Measurements from ENCODE around the gene CDH26.

DNA sequence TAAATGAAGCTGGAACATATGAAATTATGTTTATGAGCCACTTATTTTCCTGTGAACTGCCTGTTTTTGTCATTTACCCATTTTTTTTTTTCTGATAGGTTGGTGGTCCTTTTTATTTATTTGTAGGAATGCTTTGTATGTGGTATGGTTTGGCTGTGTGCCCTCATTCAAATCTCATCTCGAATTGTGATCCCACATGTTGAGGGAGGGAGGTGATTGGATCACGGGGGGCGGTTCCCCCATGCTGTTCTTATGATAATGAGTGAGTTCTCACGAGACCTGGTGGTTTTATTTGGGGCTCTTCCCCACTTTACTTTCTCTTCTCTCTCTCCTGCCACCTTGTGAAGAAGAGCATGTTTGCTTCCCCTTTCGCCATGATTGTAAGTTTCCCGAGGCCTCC is 77.3 kb downstream of the CDH26 start:
- TF ChIP-seq, protein P1, sequence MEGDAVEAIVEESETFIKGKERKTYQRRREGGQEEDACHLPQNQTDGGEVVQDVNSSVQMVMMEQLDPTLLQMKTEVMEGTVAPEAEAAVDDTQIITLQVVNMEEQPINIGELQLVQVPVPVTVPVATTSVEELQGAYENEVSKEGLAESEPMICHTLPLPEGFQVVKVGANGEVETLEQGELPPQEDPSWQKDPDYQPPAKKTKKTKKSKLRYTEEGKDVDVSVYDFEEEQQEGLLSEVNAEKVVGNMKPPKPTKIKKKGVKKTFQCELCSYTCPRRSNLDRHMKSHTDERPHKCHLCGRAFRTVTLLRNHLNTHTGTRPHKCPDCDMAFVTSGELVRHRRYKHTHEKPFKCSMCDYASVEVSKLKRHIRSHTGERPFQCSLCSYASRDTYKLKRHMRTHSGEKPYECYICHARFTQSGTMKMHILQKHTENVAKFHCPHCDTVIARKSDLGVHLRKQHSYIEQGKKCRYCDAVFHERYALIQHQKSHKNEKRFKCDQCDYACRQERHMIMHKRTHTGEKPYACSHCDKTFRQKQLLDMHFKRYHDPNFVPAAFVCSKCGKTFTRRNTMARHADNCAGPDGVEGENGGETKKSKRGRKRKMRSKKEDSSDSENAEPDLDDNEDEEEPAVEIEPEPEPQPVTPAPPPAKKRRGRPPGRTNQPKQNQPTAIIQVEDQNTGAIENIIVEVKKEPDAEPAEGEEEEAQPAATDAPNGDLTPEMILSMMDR (IDR thresholded peaks at IDR 0.05): no peak
- TF ChIP-seq POLR2A (IDR thresholded peaks at IDR 0.05): no peak

All from uterus (tissue), 2 donors.